ENCODE results near the gene PBRM1.

DNA sequence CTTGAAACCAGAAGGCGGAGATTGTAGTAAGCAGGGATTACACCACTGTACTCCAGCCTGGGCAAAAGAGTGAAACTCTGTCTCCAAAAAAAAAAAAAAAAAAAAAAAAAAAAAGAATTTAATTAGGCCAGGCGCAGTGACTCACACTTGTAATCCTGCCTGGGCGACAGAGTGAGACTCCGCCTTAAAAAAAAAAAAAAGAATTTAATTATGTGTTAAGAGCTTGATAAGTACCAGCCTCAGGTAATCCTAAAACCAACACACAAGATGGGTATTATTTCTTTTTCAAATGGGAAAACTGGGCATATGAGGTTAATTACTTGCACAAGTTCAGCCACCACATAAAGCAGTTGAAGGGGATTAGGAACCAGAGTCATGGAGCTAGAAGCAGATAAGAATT lies 49.0 kb downstream of the PBRM1 start:
- TF ChIP-seq, protein P1, sequence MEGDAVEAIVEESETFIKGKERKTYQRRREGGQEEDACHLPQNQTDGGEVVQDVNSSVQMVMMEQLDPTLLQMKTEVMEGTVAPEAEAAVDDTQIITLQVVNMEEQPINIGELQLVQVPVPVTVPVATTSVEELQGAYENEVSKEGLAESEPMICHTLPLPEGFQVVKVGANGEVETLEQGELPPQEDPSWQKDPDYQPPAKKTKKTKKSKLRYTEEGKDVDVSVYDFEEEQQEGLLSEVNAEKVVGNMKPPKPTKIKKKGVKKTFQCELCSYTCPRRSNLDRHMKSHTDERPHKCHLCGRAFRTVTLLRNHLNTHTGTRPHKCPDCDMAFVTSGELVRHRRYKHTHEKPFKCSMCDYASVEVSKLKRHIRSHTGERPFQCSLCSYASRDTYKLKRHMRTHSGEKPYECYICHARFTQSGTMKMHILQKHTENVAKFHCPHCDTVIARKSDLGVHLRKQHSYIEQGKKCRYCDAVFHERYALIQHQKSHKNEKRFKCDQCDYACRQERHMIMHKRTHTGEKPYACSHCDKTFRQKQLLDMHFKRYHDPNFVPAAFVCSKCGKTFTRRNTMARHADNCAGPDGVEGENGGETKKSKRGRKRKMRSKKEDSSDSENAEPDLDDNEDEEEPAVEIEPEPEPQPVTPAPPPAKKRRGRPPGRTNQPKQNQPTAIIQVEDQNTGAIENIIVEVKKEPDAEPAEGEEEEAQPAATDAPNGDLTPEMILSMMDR (IDR thresholded peaks at IDR 0.05; ENCODE audit: extremely low read depth in 1 of 2, insufficient read depth in 1 of 2, low read depth in 1 of 2, low read length in 2 of 2): no peak
- TF ChIP-seq POLR2A (IDR thresholded peaks at IDR 0.05; ENCODE audit: low read depth, low read length) (no peak), EZH2 (IDR thresholded peaks at IDR 0.05; ENCODE audit: borderline replicate concordance, low read depth, low read length, severe bottlenecking) (no peak), POLR2AphosphoS5 (IDR thresholded peaks at IDR 0.05; ENCODE audit: insufficient read depth, low read depth, low read length) (no peak), FOS (IDR thresholded peaks at IDR 0.05; ENCODE audit: borderline replicate concordance, insufficient read depth, low read length) (no peak)
